HG03469 (cell line): Measurements from ENCODE around the gene DIO2.

Source experiments
- ATAC-seq: cut with Tn5 transposase; IDR thresholded peaks from one replicate; pipeline ENCODE4 v1.9.1; 2021; ENCODE audit warnings: mild to moderate bottlenecking, moderate library complexity, moderate number of reproducible peaks; ENCODE audit not compliant: unreplicated experiment

DIO2 gene

GRCh38 chr14:80172375-80173051, 38.8 kb downstream of the DIO2 start:
- no peak for ATAC-seq

GRCh38 chr14:80167793-80168448, 43.4 kb downstream of the DIO2 start:
- no peak for ATAC-seq

- no peak for ATAC-seq
Observed at GRCh38 chr14:80164991-80165721, 46.1 kb downstream of the DIO2 start.

DNA sequence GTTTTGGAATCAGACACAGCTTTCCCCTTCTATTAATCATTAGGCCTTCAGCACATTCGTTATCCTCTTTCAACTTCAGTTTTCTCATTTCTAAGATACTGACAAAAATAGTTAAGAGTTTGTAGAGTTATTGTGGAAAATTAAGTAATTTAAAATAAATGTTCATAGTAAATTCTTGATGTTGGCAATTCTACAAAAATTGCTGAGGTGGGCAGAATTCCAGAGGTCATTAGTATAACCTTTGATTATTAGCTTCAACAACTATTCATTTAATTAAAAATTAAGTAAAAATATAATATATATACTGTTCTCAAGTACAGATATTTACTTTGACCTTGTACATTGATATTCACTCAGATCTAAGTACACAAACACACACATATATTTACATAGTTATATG, 58.5 kb downstream of the DIO2 start:
- ATAC-seq: no peak

- ATAC-seq: no peak
Observed at GRCh38 chr14:80152166-80152565, 59.1 kb downstream of the DIO2 start.

DNA sequence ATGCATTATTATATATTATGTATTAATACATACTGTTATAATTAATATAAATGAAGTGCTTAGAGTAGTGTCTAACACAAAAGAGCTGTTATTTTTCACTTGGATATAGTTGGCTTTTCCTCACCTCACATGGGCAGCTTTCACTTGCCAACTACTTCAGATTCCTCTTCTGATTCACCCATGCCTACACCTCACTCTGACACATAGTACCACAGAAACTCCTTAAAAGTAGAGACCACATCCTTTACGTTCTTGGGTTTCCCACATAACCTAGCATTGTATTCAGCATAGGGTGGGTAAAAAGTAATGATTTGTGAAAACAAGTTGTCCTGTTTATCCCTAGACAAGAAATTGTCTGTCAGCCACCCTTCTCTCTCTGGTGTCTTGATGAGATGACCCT, 61.0 kb downstream of the DIO2 start:
- no peak for ATAC-seq
